ENCODE data around the gene HTRA2.

HTRA2 gene

GRCh38 chr2:74516650-74517049, 13.1 kb upstream of the HTRA2 start:
- DNase-seq: no peak

GRCh38 chr2:74522516-74522915, 7.2 kb upstream of the HTRA2 start:
- no peak for DNase-seq

DNA sequence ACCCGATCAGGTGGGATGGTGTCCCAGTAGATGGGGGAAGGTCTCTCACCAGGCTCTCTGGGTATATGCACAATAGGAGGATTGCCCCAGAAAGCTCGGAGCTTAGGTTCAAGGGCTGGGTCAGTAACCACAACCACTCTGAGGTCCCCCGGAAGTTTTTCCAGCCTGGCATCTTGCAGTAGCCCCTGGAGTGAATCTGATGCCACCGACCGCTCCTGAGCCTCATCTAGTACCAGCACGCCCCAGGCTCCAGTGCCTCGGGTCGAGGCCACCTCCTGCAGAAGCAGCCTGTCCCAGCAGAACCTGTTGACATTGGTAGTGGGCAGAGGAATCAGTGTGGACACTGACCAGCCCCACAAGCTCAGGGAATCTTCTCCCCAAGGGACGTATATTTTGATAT, 5.7 kb upstream of the HTRA2 start:
- DNase-seq: no peak

GRCh38 chr2:74524955-74525716, 4.6 kb upstream of the HTRA2 start:
- no peak for DNase-seq

DNA sequence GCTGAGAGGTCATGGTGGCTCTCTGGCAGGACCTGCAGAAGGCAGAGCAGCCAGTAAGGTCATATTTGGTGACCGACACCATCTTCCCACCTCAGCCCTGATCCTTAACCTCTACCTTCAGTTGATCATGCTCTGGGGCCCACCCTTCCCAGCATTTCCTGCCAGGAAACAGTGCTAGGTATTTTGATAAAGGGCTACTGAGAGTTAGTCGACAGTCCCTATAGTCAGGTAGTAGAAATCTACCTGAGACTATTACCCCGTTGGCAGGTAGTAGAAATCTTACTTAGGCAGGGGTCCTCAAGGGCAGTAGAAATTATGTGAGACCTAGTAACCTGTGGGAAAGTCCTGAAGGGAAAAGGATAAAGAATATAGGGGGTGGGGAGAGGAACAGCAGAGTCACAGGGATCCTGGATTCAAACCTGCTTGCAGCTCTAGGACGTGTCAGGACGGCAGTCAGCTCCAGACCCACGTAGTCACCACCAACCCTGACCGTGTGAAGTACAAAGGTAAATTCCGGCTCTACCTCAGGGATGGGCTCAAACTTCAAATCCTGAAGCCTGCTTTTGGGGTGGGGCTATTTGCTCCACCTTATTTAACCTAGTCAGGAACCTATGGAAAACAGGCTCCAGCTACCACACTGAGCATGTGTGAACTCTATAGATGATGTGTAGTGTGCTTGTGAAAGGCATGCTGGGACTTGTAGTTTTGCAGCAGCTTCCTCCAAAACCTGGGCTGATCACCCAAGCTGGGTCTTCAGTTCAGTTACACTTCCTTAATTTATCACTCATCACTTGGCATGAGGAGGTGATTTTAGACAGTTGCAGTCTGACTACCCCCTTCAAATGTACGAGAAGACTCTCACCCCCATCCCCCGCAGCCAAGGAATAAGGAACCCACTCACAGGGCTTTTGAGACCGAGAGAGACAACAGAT, 3.8 kb upstream of the HTRA2 start, which contains the start of gene DQX1:
DQX1 (minus strand) TSS at position 515 of the 932 bp plus-strand sequence; CDS start at position 13, 502 bp downstream.
- peak in 1 of 2 experiments; percentile 11 for DNase-seq

DNA sequence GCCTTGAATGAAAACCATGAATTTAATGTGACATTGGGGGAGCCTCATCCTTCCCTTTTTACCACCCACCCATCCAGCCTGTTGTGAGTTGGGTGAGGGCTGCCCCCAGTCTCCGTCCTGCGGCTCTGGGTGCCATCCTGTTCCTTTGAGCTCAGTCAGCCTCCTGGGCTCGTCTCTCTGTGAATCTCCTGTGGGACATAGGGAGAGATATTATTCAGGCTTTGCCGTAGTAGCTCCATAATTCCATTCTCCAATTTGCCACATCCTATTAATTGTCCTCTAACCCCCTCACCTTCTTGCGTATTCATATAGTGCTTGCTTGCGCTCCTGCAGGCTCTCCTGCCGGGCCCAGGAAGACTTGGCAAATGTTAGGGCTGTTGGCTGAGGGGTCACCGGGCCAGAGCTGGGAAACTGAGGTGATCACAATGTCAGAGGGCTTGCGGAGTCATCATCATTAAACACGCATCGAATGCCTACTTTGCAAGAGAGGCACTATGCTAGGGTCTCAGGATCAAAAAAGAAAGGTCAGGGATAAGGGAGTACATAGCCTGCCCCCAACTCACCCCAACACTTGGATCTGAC, 3.0 kb upstream of the HTRA2 start:
- DNase-seq: no peak

DNA sequence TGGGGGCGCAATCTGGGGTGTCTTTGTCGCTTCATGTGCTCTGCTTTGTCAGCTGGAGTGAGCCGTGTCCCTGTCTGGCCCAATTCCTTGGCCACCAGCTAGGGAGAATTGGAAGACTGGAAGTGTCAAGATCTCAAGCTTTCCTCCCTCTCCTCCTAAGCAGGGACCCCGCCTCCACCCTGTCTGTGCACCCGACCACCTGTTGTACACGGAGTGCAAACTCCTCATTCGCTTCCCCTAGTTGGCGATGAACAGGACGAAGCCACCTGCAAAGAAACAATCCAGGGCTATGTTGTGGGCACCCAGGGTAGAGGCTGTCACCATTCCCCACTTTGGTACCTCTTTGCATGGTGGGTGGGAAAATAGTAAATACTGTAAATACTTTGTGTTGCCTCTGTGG, 2.0 kb upstream of the HTRA2 start:
- DNase-seq: no peak

DNA sequence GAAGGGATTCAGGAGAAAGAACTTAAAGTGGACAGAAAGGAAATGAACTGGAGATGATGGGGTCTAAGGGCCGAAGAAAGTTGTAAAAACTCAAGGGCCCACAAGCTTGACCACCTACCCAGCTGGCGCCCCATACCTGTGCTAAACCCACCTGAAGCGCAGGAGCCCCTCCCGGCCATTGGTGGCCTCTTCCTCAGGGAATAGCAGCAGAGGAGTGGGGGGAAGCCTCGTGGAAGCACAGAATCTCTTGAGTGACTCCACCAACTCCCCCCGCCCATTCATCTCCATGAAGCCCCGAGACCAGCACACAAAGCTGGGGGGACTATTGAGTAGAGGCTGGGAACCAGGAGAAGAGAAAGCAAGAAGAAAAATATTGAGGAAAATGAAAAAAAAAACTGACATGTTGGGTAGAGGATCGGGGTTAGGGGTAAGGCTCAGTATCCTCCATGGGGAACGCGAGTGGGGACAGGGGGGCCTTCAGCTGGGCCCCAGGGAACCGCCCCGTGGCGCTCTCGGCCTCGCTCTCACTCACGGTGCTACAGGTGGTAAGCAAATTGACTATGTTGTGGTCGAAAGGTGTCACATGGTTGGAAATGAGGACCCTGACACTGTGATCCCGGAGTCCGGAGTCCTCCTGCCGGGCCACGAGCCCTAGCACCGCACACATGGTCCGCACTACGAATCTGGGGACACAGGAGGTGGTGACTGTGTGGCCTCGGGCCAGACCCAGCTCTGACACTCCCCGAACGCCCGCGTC, 955 bp upstream of the HTRA2 start:
- no peak for DNase-seq

GRCh38 chr2:74530239-74531187, 780 bp downstream of the HTRA2 start:
- no peak for DNase-seq

DNA sequence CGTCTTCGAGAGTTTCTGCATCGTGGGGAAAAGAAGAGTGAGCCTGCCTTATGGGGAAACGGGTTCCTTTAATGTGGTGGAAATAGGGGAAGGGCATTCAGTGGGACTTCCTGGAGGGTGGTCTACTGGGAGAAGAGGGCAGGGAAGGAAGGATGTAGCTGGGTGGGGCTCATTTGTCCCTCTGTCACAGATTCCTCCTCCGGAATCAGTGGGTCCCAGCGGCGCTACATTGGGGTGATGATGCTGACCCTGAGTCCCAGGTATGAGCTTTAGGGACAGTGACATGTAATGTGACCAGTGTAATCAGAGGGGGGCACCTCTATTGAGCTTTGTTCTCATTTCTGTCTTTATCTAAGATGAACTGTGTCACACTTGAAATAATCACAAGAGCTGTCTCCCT, 1.9 kb downstream of the HTRA2 start:
- no peak for DNase-seq

DNA sequence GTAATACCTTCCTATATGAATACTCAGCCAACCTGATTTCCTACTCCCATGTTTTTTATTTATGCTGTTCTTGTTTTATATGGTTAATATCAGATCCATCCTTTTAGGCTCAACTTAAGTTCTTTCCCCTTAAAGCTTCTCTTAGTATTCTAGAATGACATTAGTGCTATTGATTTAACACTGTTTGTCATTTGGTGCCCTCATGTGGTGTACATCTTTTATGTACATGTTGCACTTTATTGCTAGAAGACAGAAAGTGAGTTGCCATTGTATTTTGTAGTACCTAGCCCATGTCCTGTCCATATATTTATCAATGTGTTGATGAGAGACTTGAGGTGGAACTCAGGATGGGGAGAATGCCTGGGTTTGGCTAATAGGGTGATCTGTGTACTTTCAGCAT, 2.5 kb downstream of the HTRA2 start:
- no peak for DNase-seq

DNA sequence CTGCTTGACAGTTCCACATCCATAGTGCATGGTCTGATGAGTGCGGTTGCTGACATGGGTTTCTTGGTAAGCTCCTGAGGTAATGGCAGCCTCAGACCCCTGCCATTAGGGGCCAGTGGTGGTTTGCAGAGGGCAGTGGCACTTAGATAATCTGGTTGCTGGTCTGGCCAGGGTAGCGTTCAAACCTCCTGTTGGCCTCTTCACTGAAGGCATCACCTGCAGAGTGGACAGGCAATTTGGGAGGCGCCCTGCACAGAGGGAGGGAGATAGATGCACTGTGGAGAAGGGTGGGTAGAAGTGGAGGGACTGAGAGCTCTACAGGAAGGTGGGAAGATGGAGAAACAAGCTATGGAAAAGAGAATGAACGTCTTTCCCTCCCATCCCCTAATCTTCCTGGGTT, 3.7 kb downstream of the HTRA2 start:
- no peak for DNase-seq

- no peak for DNase-seq
Measured at GRCh38 chr2:74534411-74534810, 4.7 kb downstream of the HTRA2 start.

DNA sequence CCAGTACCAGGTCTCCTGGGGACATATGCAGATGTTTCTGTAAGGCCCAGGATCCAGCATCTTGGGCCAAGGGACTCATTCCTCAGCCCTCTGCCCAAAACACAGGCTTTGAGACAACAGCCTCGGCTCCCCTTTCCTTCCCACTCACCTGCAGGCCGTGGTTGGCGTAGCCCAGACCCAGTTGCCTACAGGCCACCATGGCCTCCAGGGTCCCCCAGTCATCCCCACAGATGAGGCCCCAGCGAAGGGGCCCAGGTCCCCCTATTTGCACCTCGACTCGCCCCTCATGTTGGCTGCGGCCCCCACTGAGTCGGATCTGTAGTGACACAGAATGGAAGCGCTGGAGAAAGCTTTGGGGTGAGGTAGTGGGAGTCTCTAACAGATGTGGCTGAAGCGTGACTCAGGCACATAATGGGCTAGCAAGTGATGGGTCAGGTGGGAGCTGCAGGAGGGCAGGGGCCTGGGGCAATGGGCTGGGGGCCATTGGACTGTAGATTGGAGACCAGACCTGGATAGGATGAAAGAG, 5.8 kb downstream of the HTRA2 start:
- DNase-seq: no peak

DNA sequence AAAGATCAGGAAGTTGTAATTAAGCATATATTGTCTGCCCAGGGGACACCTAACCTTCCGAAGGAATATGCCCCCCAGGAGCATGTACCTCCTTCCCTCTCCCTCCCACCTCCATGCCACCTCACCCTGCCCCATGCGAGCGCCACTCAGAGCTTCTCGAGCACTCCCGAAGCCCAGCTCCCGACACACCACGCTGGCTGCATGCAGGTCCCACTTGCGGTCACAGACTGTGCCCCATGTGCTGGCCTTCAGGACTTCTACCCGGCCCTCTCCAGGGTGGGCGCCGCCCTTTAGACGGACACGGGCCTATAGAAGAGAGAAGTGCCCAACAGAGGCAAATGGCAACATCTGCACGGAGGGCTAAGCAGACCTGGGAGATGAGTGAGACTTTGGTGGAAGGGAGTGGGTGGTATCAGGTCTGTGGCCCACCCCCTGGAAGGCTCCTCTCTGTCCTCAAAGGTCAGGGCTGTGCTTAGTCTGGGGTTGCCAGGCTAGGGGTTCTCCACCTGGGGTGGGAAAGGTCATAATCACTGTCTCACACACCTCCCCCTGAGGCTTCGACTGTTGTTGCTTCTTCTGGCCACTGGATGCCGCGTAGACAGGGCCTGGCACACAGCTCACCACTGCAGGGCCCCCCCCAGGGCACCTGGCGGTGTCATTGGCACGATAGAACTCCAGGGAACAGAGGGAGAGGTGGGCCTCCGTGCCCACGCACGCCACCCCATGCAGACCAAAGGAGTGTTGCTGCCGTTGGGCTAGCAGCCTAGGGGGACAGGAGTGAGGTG, 6.6 kb downstream of the HTRA2 start:
- DNase-seq: no peak

GRCh38 chr2:74537140-74537539, 7.4 kb downstream of the HTRA2 start:
- no peak for DNase-seq

GRCh38 chr2:74538881-74539339, 9.2 kb downstream of the HTRA2 start:
- no peak for DNase-seq

GRCh38 chr2:74540291-74540690, 10.6 kb downstream of the HTRA2 start:
- DNase-seq: no peak

DNA sequence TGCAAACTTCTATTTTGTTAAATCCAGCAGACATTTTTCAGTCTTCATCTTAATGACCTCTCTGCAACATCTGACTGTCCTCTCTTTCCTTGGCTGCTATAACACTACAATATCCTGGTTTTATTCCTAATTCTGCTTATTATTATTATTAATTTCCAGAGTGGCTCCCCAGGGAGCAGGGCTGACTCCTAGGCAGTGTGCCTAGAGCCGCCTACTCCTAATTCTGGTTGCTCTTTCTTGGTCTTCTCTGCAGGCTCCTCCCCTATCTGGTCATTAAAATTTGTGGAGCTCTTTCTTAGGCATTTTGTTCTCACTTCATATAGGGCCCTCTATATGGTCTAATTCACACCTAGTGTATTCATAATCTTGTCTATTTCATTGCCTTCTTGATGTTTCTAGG, 13.2 kb downstream of the HTRA2 start:
- DNase-seq: no peak

DNA sequence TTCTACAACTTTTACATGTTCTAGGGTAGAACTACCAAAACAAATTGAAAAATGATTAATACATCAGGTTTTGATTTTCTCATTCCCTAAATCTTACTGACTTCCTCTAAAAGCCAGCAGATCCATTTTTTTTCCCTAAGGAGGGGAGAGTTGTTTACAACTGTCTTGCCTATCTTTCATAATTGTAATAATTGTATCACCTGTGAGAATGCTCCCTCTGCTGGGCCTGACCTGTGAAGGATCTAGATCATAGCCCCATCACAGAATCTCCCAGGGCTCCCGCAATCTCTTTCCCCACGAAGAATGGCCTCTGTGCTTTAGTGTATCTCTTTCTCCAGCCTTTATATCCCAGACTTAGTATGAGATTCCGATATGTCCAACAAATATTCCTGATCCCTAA, 14.9 kb downstream of the HTRA2 start:
- DNase-seq: peak in 1 of 2 experiments; percentile 7
